WTC11 (cell line): ENCODE measurements around the gene PSMD14. TPM values are rescaled to one million over a fixed set of nuclear protein-coding genes. Genes with fewer than 3 reads are reported as not detected.

ENCODE experiments used
- ATAC-seq: fragments of 200-7000 bp; cut with Tn5 transposase; 2 replicates; pipeline ENCODE4 v1.10.0; 2021; ENCODE audit warnings: mild to moderate bottlenecking, moderate library complexity
- CTCF ChIA-PET: fragments of 300-600 bp; sonication (Branson Sonifier 250); formaldehyde crosslinking; loops from one replicate; lab custom pipeline; 2021; ENCODE audit warnings: antibody characterized with exemption; lab: Charles Lee
- POLR2A ChIA-PET: fragments of 350-600 bp; sonication (Branson Sonifier 250); formaldehyde crosslinking; loops from one replicate; lab custom pipeline; 2021; ENCODE audit warnings: antibody characterized with exemption; lab: Charles Lee
- DNase-seq: peaks from one replicate; pipeline ENCODE4 v3.0.0; 2021; ENCODE audit warnings: low spot score
- H3K27ac Mint-ChIP-seq: 2 replicates; pipeline ENCODE4 v1.8.0; 2021; ENCODE audit warnings: mixed read lengths
- H3K27me3 Mint-ChIP-seq: 2 replicates; pipeline ENCODE4 v1.8.0; 2021; ENCODE audit warnings: low read depth, mild to moderate bottlenecking, moderate library complexity, mixed read lengths
- H3K36me3 Mint-ChIP-seq: 2 replicates; pipeline ENCODE4 v1.8.0; 2021; ENCODE audit warnings: mixed read lengths
- H3K4me1 Mint-ChIP-seq: 2 replicates; pipeline ENCODE4 v1.8.0; 2022; ENCODE audit warnings: mixed read lengths
- H3K4me3 Mint-ChIP-seq: 2 replicates; pipeline ENCODE4 v1.8.0; 2021; ENCODE audit warnings: mild to moderate bottlenecking, moderate library complexity, mixed read lengths
- H3K9me3 Mint-ChIP-seq: 2 replicates; pipeline ENCODE4 v1.8.0; 2021; ENCODE audit warnings: mixed read lengths
- AFF4 ChIP-seq: sonication (generic); formaldehyde crosslinking; IDR thresholded peaks from 2 replicates; pipeline ENCODE4 v1.8.1; 2023; ENCODE audit warnings: mild to moderate bottlenecking, missing genetic modification reagents, borderline replicate concordance
- AR ChIP-seq: fragments of 250-450 bp; sonication (Bioruptor Pico); IDR thresholded peaks from 2 replicates; pipeline ENCODE4 v1.9.0; 2021; ENCODE audit warnings: mild to moderate bottlenecking
- E2F1 ChIP-seq: sonication (generic); formaldehyde crosslinking; IDR thresholded peaks from 2 replicates; pipeline ENCODE4 v1.8.0; 2022; ENCODE audit warnings: mild to moderate bottlenecking, missing genetic modification reagents
- ESRRA ChIP-seq: sonication (generic); formaldehyde crosslinking; IDR thresholded peaks from 2 replicates; pipeline ENCODE4 v1.8.1; 2022; ENCODE audit warnings: mild to moderate bottlenecking, missing genetic modification reagents, borderline replicate concordance
- ETV6 ChIP-seq: sonication (generic); formaldehyde crosslinking; IDR thresholded peaks from 2 replicates; pipeline ENCODE4 v1.8.1; 2022; ENCODE audit warnings: mild to moderate bottlenecking, missing genetic modification reagents
- GABPB1 ChIP-seq: sonication (generic); formaldehyde crosslinking; IDR thresholded peaks from 2 replicates; pipeline ENCODE4 v1.8.1; 2023; ENCODE audit warnings: mild to moderate bottlenecking, missing genetic modification reagents
- JAZF1 ChIP-seq: fragments of 250-450 bp; sonication (Bioruptor Pico); IDR thresholded peaks from 2 replicates; pipeline ENCODE4 v1.9.0; 2021; ENCODE audit warnings: moderate library complexity, mild to moderate bottlenecking, inconsistent platforms
- KAT7 ChIP-seq: sonication (generic); formaldehyde crosslinking; IDR thresholded peaks from 2 replicates; pipeline ENCODE4 v1.8.1; 2023; ENCODE audit warnings: missing genetic modification reagents, mild to moderate bottlenecking, borderline replicate concordance
- MAX ChIP-seq: sonication (generic); formaldehyde crosslinking; IDR thresholded peaks from 2 replicates; pipeline ENCODE4 v1.8.0; 2022; ENCODE audit warnings: mild to moderate bottlenecking, missing genetic modification reagents
- MXD4 ChIP-seq: fragments of 250-450 bp; sonication (Bioruptor Pico); IDR thresholded peaks from 2 replicates; pipeline ENCODE4 v1.8.0; 2021; ENCODE audit warnings: mild to moderate bottlenecking, moderate library complexity, borderline replicate concordance
- MYBL2 ChIP-seq: sonication (generic); formaldehyde crosslinking; IDR thresholded peaks from 2 replicates; pipeline ENCODE4 v1.8.1; 2023; ENCODE audit warnings: mild to moderate bottlenecking, moderate library complexity, missing genetic modification reagents
- NFE2L1 ChIP-seq: sonication (generic); formaldehyde crosslinking; IDR thresholded peaks from 2 replicates; pipeline ENCODE4 v1.8.1; 2023; ENCODE audit warnings: missing genetic modification reagents
- NR1H2 ChIP-seq: sonication (generic); formaldehyde crosslinking; IDR thresholded peaks from 2 replicates; pipeline ENCODE4 v1.9.0; 2021; ENCODE audit warnings: mild to moderate bottlenecking, moderate library complexity, missing genetic modification reagents
- NR2C2 ChIP-seq: sonication (generic); formaldehyde crosslinking; IDR thresholded peaks from 2 replicates; pipeline ENCODE4 v1.8.0; 2022; ENCODE audit warnings: mild to moderate bottlenecking, missing genetic modification reagents
- RORB ChIP-seq: fragments of 250-450 bp; sonication (Bioruptor Pico); IDR thresholded peaks from 2 replicates; pipeline ENCODE4 v1.9.0; 2021; ENCODE audit warnings: mild to moderate bottlenecking
- TEAD1 ChIP-seq: sonication (generic); formaldehyde crosslinking; IDR thresholded peaks from 2 replicates; pipeline ENCODE4 v1.8.0; 2022; ENCODE audit warnings: mild to moderate bottlenecking, missing genetic modification reagents
- TP53 ChIP-seq: sonication (generic); formaldehyde crosslinking; IDR thresholded peaks from 2 replicates; pipeline ENCODE4 v1.8.1; 2023; ENCODE audit warnings: mild to moderate bottlenecking, missing genetic modification reagents
- ZBTB21 ChIP-seq: sonication (generic); formaldehyde crosslinking; IDR thresholded peaks from 2 replicates; pipeline ENCODE4 v1.8.1; 2023; ENCODE audit warnings: mild to moderate bottlenecking, missing genetic modification reagents, borderline replicate concordance
- ZMAT4 ChIP-seq: fragments of 250-450 bp; sonication (Bioruptor Pico); IDR thresholded peaks from 2 replicates; pipeline ENCODE4 v1.9.0; 2021; ENCODE audit warnings: mild to moderate bottlenecking
- ZNF121 ChIP-seq: sonication (generic); formaldehyde crosslinking; IDR thresholded peaks from 2 replicates; pipeline ENCODE4 v1.8.0; 2023; ENCODE audit warnings: missing genetic modification reagents
- ZNF232 ChIP-seq: sonication (generic); formaldehyde crosslinking; IDR thresholded peaks from 2 replicates; pipeline ENCODE4 v1.8.0; 2022; ENCODE audit warnings: mild to moderate bottlenecking, missing genetic modification reagents
- ZNF263 ChIP-seq: sonication (generic); formaldehyde crosslinking; IDR thresholded peaks from 2 replicates; pipeline ENCODE4 v1.8.1; 2022; ENCODE audit warnings: low read depth, mild to moderate bottlenecking, moderate library complexity, missing genetic modification reagents
- ZNF416 ChIP-seq: fragments of 250-450 bp; sonication (Bioruptor Pico); IDR thresholded peaks from 2 replicates; pipeline ENCODE4 v1.9.0; 2021; ENCODE audit warnings: mild to moderate bottlenecking, inconsistent platforms
- ZNF671 ChIP-seq: fragments of 250-450 bp; sonication (Bioruptor Pico); IDR thresholded peaks from 2 replicates; pipeline ENCODE4 v1.8.0; 2021; ENCODE audit warnings: mild to moderate bottlenecking
- total RNA-seq: library from RNA; stranded (reverse); gene quantifications from 3 replicates; pipeline ENCODE4 v1.2.3, GENCODE V29; 2021

The PSMD14 gene
- total RNA-seq, 1 experiment from 2014 or later = 80.5 TPM

- no peak for TF ChIP-seq GABPB1
- no peak for TF ChIP-seq RORB (CRISPR knock-in tag)
- no peak for TF ChIP-seq ZNF671 (CRISPR knock-in tag)
- TF ChIP-seq AR = no peak
- no peak for TF ChIP-seq KAT7
- TF ChIP-seq E2F1 = no peak
- no peak for TF ChIP-seq TP53 (CRISPR knock-in tag)
- Mint-ChIP-seq H3K4me3 (no peak overlapping the region), H3K27ac (no peak overlapping the region), H3K27me3 (peaks cover 12% of the 10 kb centered on the region), H3K9me3 (no peaks in the 10 kb centered on the region), H3K36me3 (peaks cover 7% of the 10 kb centered on the region; the same call in 1 of the 2 replicates), H3K4me1 (peaks cover 6% of the 10 kb centered on the region)
- CTCF ChIA-PET = no interaction called here
- POLR2A ChIA-PET = no interaction called here
- no peak for DNase-seq
- no peak for ATAC-seq
Measured at GRCh38 chr2:161407597-161407996, 99.4 kb downstream of the PSMD14 start.

GRCh38 chr2:161409308-161409907, 101.2 kb downstream of the PSMD14 start:
- ATAC-seq (no peak), DNase-seq (no peak)
- Mint-ChIP-seq H3K4me3 (no peak overlapping the region), H3K9me3 (no peaks in the 10 kb centered on the region), H3K27me3 (peaks cover 30% of the 10 kb centered on the region), H3K4me1 (peaks cover 22% of the 10 kb centered on the region), H3K27ac (no peak overlapping the region), H3K36me3 (peaks cover 7% of the 10 kb centered on the region; the same call in 1 of the 2 replicates)
- ChIA-PET CTCF (no interaction called here), POLR2A (no interaction called here)
- TF ChIP-seq MAX (CRISPR knock-in tag) (no peak), ZMAT4 (no peak), JAZF1 (CRISPR knock-in tag) (no peak), MYBL2 (CRISPR knock-in tag) (no peak), AFF4 (no peak), MXD4 (CRISPR knock-in tag) (no peak), RORB (CRISPR knock-in tag) (no peak), TEAD1 (CRISPR knock-in tag) (no peak)

GRCh38 chr2:161412346-161412745, 104.1 kb downstream of the PSMD14 start:
- DNase-seq (no peak), ATAC-seq (no peak)
- H3K27me3 Mint-ChIP-seq = peaks cover 59% of the 10 kb centered on the region
- peaks cover 7% of the 10 kb centered on the region; the same call in 1 of the 2 replicates for H3K36me3 Mint-ChIP-seq
- no peak overlapping the region for H3K27ac Mint-ChIP-seq
- peaks cover 46% of the 10 kb centered on the region for H3K4me1 Mint-ChIP-seq
- CTCF ChIA-PET = no interaction called here
- POLR2A ChIA-PET = no interaction called here
- H3K9me3 Mint-ChIP-seq = no peaks in the 10 kb centered on the region
- no peak overlapping the region for H3K4me3 Mint-ChIP-seq
- TF ChIP-seq ESRRA (CRISPR knock-in tag) (no peak), ZNF121 (CRISPR knock-in tag) (no peak), NFE2L1 (CRISPR knock-in tag) (no peak), ETV6 (CRISPR knock-in tag) (no peak), ZNF263 (no peak), ZNF416 (no peak), ZNF232 (CRISPR knock-in tag) (no peak), NR1H2 (CRISPR knock-in tag) (no peak), NR2C2 (CRISPR knock-in tag) (no peak), ZBTB21 (CRISPR knock-in tag) (no peak)
